ENCODE data around the gene RNF157. TPM values are rescaled to one million over a fixed set of nuclear protein-coding genes. Genes with fewer than 3 reads are reported as not detected.

RNF157 gene
- total and polyA plus RNA-seq, 2 of the 13 experiments (the other 11 are each of a cell fraction or from before 2014, with no cell fraction given), result 0.44 to 1.5 TPM

GRCh38 chr17:76173474-76173873 lies 66.8 kb downstream of the RNF157 start:
- no peak overlapping the region for H3K27ac ChIP-seq (ENCODE audit: extremely low read length, insufficient read depth, low read length)
- POLR2A ChIA-PET, result interaction anchor here (0.8 to 1.2 kb wide), 4 partner anchors 9 to 91 kb away, joined by 3 to 5 read pairs (median 3); partner anchors contain the start of gene UBALD2
- DNase-seq (ENCODE audit: low spot score), result no peak
- ATAC-seq, result no peak
- 0 out of 2 replicates have a peak overlapping the region, but pooled peaks have one; percentile 9 for H3K9ac ChIP-seq (ENCODE audit: insufficient read depth, low read depth, low read length)
- H3K4me2 ChIP-seq (ENCODE audit: low read depth, low read length), result peak overlapping the region; percentile 46
- peak overlapping the region in 1 of 3 experiments; percentile 11; a peak in 1 of 6 replicates for H3K4me3 ChIP-seq (replicated peaks in 1 of 3; ENCODE audit: insufficient read depth in 1 of 3, low read depth in 2 of 3, low read length in 3 of 3)
- intact Hi-C loops (cut with micrococcal nuclease; ENCODE audit: unreplicated experiment) (no loop called here), in situ Hi-C loops (cut with HindIII; ENCODE audit: extremely low pct_ligation_motif_present, low pct_unique_long_range_greater_than_20kb) (no loop called here)
- H4K20me1 ChIP-seq (ENCODE audit: insufficient read depth, low read length), result no peaks in the 10 kb centered on the region
- CTCF ChIA-PET (ENCODE audit: low intra/inter-chr PET ratio, low total read pairs), result interaction anchor here (1.0 to 1.8 kb wide), 2 partner anchors 9 to 52 kb away, joined by 3 to 4 read pairs; no protein-coding TSS in a partner anchor
- WGBS (ENCODE audit: low lambda C conversion rate), result 73% methylated on average over 11 of the region's 11 CpGs
- peaks cover 34% of the 10 kb centered on the region for H3K4me1 ChIP-seq (ENCODE audit: insufficient read depth, low read length)
- no peaks in the 10 kb centered on the region for H3K9me3 ChIP-seq (ENCODE audit: low read length)
- no peaks in the 10 kb centered on the region for H3K36me3 ChIP-seq (replicated peaks in 1 of 2; ENCODE audit: control insufficient read depth in 1 of 2, insufficient read depth in 2 of 2, low read length in 2 of 2)
- H2AFZ ChIP-seq (ENCODE audit: low read length), result no peak overlapping the region
- TF ChIP-seq, protein P1, sequence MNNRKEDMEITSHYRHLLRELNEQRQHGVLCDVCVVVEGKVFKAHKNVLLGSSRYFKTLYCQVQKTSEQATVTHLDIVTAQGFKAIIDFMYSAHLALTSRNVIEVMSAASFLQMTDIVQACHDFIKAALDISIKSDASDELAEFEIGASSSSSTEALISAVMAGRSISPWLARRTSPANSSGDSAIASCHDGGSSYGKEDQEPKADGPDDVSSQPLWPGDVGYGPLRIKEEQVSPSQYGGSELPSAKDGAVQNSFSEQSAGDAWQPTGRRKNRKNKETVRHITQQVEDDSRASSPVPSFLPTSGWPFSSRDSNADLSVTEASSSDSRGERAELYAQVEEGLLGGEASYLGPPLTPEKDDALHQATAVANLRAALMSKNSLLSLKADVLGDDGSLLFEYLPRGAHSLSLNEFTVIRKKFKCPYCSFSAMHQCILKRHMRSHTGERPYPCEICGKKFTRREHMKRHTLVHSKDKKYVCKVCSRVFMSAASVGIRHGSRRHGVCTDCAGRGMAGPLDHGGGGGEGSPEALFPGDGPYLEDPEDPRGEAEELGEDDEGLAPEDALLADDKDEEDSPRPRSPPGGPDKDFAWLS (CRISPR knock-in tag; IDR thresholded peaks at IDR 0.05; ENCODE audit: borderline replicate concordance), result no peak
- TF ChIP-seq, protein P2, sequence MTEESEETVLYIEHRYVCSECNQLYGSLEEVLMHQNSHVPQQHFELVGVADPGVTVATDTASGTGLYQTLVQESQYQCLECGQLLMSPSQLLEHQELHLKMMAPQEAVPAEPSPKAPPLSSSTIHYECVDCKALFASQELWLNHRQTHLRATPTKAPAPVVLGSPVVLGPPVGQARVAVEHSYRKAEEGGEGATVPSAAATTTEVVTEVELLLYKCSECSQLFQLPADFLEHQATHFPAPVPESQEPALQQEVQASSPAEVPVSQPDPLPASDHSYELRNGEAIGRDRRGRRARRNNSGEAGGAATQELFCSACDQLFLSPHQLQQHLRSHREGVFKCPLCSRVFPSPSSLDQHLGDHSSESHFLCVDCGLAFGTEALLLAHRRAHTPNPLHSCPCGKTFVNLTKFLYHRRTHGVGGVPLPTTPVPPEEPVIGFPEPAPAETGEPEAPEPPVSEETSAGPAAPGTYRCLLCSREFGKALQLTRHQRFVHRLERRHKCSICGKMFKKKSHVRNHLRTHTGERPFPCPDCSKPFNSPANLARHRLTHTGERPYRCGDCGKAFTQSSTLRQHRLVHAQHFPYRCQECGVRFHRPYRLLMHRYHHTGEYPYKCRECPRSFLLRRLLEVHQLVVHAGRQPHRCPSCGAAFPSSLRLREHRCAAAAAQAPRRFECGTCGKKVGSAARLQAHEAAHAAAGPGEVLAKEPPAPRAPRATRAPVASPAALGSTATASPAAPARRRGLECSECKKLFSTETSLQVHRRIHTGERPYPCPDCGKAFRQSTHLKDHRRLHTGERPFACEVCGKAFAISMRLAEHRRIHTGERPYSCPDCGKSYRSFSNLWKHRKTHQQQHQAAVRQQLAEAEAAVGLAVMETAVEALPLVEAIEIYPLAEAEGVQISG (CRISPR knock-in tag; IDR thresholded peaks at IDR 0.05), result no peak
- TF ChIP-seq ZBTB33 (CRISPR knock-in tag; IDR thresholded peaks at IDR 0.05), result peak; percentile 7; the same call in 1 of the 2 replicates
- no peak for TF ChIP-seq MAF1 (CRISPR knock-in tag; IDR thresholded peaks at IDR 0.05; ENCODE audit: borderline replicate concordance)
- TF ChIP-seq ZNF619 (CRISPR knock-in tag; IDR thresholded peaks at IDR 0.05), result no peak
- TF ChIP-seq SMYD3 (CRISPR knock-in tag; IDR thresholded peaks at IDR 0.05), result 0 out of 2 replicates have a peak, but pooled peaks have one; percentile 3
- TF ChIP-seq SKI (IDR thresholded peaks at IDR 0.05; ENCODE audit: partially characterized antibody), result no peak
- 0 out of 2 replicates have a peak, but pooled peaks have one; percentile 1 for TF ChIP-seq SNAPC5 (CRISPR knock-in tag; IDR thresholded peaks at IDR 0.05; ENCODE audit: borderline replicate concordance)
- no peak for TF ChIP-seq ZNF589 (CRISPR knock-in tag; conservative IDR thresholded peaks at IDR 0.05)
- TF ChIP-seq, protein P3, sequence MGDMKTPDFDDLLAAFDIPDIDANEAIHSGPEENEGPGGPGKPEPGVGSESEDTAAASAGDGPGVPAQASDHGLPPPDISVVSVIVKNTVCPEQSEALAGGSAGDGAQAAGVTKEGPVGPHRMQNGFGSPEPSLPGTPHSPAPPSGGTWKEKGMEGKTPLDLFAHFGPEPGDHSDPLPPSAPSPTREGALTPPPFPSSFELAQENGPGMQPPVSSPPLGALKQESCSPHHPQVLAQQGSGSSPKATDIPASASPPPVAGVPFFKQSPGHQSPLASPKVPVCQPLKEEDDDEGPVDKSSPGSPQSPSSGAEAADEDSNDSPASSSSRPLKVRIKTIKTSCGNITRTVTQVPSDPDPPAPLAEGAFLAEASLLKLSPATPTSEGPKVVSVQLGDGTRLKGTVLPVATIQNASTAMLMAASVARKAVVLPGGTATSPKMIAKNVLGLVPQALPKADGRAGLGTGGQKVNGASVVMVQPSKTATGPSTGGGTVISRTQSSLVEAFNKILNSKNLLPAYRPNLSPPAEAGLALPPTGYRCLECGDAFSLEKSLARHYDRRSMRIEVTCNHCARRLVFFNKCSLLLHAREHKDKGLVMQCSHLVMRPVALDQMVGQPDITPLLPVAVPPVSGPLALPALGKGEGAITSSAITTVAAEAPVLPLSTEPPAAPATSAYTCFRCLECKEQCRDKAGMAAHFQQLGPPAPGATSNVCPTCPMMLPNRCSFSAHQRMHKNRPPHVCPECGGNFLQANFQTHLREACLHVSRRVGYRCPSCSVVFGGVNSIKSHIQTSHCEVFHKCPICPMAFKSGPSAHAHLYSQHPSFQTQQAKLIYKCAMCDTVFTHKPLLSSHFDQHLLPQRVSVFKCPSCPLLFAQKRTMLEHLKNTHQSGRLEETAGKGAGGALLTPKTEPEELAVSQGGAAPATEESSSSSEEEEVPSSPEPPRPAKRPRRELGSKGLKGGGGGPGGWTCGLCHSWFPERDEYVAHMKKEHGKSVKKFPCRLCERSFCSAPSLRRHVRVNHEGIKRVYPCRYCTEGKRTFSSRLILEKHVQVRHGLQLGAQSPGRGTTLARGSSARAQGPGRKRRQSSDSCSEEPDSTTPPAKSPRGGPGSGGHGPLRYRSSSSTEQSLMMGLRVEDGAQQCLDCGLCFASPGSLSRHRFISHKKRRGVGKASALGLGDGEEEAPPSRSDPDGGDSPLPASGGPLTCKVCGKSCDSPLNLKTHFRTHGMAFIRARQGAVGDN (CRISPR knock-in tag; IDR thresholded peaks at IDR 0.05), result peak; percentile 12; the same call in 1 of the 2 replicates
- H3K79me2 ChIP-seq (ENCODE audit: insufficient read depth, low read length), result no peaks in the 10 kb centered on the region
- BruUV-seq (replicated peaks), result no TSS peak
- no peak for FAIRE-seq
- H3K27me3 ChIP-seq (ENCODE audit: control insufficient read depth in 1 of 2, insufficient read depth in 2 of 2, low read length in 2 of 2), result no peaks in the 10 kb centered on the region; a peak in 2 of 5 replicates
